ENCODE data around the gene JAZF1. TPM values are rescaled to one million over a fixed set of nuclear protein-coding genes. Genes with fewer than 3 reads are reported as not detected.

The JAZF1 gene
- polyA plus RNA-seq, 3 donors, result 12.1 to 18.1 (median 17.2) TPM

DNA sequence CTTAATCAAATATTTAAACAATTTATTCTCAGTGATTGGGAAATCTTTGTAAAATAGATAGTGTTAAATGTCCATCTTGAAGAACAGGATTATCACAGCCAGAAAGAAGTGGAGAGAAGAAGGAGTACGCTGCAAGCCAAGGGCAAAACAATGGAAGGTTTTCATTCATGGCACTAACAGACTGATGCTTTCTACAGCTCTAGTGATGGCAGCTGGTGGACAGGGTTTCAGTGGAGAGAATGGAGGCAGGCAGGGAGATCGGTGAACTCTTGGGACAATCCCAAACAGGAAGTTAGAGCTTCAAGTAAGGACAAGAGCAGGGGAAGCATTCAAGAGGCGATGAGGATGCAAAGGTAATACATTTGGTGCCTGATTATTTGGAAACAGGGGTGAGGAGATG is 207.0 kb downstream of the JAZF1 start:
- no peak overlapping the region for H3K27ac Mint-ChIP-seq
- Histone ChIP-seq H4K20me1 (ENCODE audit: insufficient read depth, low read length) (peaks cover 92% of the 10 kb centered on the region), H3K4me2 (replicated peaks; ENCODE audit: extremely low read depth, low read length, poor library complexity, severe bottlenecking) (no peak overlapping the region), H3K27ac (ENCODE audit: low read depth in 1 of 2, low read length in 2 of 2) (no peak overlapping the region), H3K4me3 (replicated peaks in 1 of 3; ENCODE audit: low read depth in 2 of 3, low read length in 3 of 3) (no peak overlapping the region), H3K27me3 (ENCODE audit: control insufficient read depth in 2 of 2, insufficient read depth in 2 of 2, low read length in 2 of 2) (no peaks in the 10 kb centered on the region), H3K9ac (ENCODE audit: insufficient read depth, low read length, poor library complexity, severe bottlenecking) (no peak overlapping the region), H3K4me1 (ENCODE audit: control insufficient read depth in 1 of 2, insufficient read depth in 2 of 2, low read length in 2 of 2) (no peaks in the 10 kb centered on the region), H2AFZ (ENCODE audit: insufficient read depth, low read depth, low read length, poor library complexity, severe bottlenecking) (no peak overlapping the region), H3K9me3 (replicated peaks in 1 of 2; ENCODE audit: control insufficient read depth in 1 of 2, insufficient read depth in 1 of 2, low read length in 2 of 2) (peaks cover 0 to 5% of the 10 kb centered on the region in 2 donors), H3K79me2 (ENCODE audit: insufficient read depth, low read length) (no peaks in the 10 kb centered on the region), H3K36me3 (replicated peaks in 1 of 2; ENCODE audit: control insufficient read depth in 1 of 2, insufficient read depth in 2 of 2, low read length in 2 of 2) (peaks cover 0 to 12% of the 10 kb centered on the region in 2 donors)
- TF ChIP-seq CTCF (IDR thresholded peaks at IDR 0.05), result no peak
- H3K27me3 Mint-ChIP-seq (ENCODE audit: low read depth in 3 of 3), result peaks cover 0 to 1% (median 0%) of the 10 kb centered on the region in 3 donors
- peaks cover 12% of the 10 kb centered on the region for H3K4me1 Mint-ChIP-seq
- DNase-seq, result no peak
- intact Hi-C loops (cut with micrococcal nuclease), result no loop called here
- H3K36me3 Mint-ChIP-seq, result peaks cover 16 to 44% of the 10 kb centered on the region in 2 donors
- H3K4me3 Mint-ChIP-seq, result no peak overlapping the region
- WGBS (ENCODE audit: insufficient coverage), result 93% methylated on average over 3 of the region's 3 CpGs
- H3K9me3 Mint-ChIP-seq, result peaks cover 0 to 7% (median 4%) of the 10 kb centered on the region in 7 donors

DNA sequence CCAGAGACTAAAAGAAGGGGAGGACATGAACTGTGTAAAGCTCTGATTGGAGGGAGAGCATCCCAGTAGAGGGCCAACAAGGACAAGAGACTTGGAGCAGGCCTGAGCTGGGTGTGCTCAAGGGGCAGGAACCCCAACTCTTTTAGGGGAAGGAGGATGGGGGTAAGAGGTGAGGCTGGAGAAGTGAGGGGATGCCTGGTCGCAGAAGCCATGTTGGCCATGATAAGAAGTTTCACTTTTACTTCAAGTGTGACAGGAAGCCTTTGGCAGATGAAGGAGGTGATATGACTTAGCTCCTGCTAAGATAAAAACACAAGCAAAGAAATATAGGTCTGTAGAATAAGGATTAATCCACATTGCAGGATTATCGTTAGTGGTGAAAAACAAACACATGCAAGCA is 208.3 kb downstream of the JAZF1 start:
- intact Hi-C loops (cut with micrococcal nuclease), result no loop called here
- DNase-seq, result no peak
- Histone ChIP-seq H3K27me3 (ENCODE audit: control insufficient read depth in 2 of 2, insufficient read depth in 2 of 2, low read length in 2 of 2) (no peaks in the 10 kb centered on the region), H3K36me3 (replicated peaks in 1 of 2; ENCODE audit: control insufficient read depth in 1 of 2, insufficient read depth in 2 of 2, low read length in 2 of 2) (peaks cover 0 to 12% of the 10 kb centered on the region in 2 donors), H3K4me3 (replicated peaks in 1 of 3; ENCODE audit: low read depth in 2 of 3, low read length in 3 of 3) (no peak overlapping the region), H3K4me1 (ENCODE audit: control insufficient read depth in 1 of 2, insufficient read depth in 2 of 2, low read length in 2 of 2) (no peaks in the 10 kb centered on the region), H3K9me3 (replicated peaks in 1 of 2; ENCODE audit: control insufficient read depth in 1 of 2, insufficient read depth in 1 of 2, low read length in 2 of 2) (peaks cover 0 to under 1% of the 10 kb centered on the region in 2 donors), H4K20me1 (ENCODE audit: insufficient read depth, low read length) (peaks cover 92% of the 10 kb centered on the region), H3K79me2 (ENCODE audit: insufficient read depth, low read length) (no peaks in the 10 kb centered on the region), H2AFZ (ENCODE audit: insufficient read depth, low read depth, low read length, poor library complexity, severe bottlenecking) (no peak overlapping the region), H3K9ac (ENCODE audit: insufficient read depth, low read length, poor library complexity, severe bottlenecking) (no peak overlapping the region), H3K27ac (ENCODE audit: low read depth in 1 of 2, low read length in 2 of 2) (no peak overlapping the region), H3K4me2 (replicated peaks; ENCODE audit: extremely low read depth, low read length, poor library complexity, severe bottlenecking) (no peak overlapping the region)
- Mint-ChIP-seq H3K9me3 (peaks cover 0 to 5% (median 2%) of the 10 kb centered on the region in 7 donors), H3K4me1 (peaks cover 12% of the 10 kb centered on the region), H3K27ac (peak overlapping the region in 1 of 7 donors; percentile 70), H3K36me3 (peaks cover 16 to 35% of the 10 kb centered on the region in 2 donors), H3K27me3 (ENCODE audit: low read depth in 3 of 3) (peaks cover 0 to 1% (median 0%) of the 10 kb centered on the region in 3 donors), H3K4me3 (no peak overlapping the region)
- WGBS (ENCODE audit: insufficient coverage), result 0% methylated on average over 1 of the region's 2 CpGs
- no peak for TF ChIP-seq CTCF (IDR thresholded peaks at IDR 0.05)
